Posterior cingulate gyrus (tissue), 11 donors: ENCODE data around the gene IGSF23.

ENCODE experiments used
- DNase-seq, 10 donors: peaks; one replicate each; pipeline versions ENCODE4 v3.0.0 to v3.0.0-alpha.2; 2020 to 2021; ENCODE audit warnings: mixed read lengths in 3 of 10
- intact Hi-C: fragments of 100-400 bp; cut with DNase I; formaldehyde crosslinking; loops from one replicate; pipeline ENCODE4 v1.15.1; 2023

Gene IGSF23

GRCh38 chr19:44613295-44614178 is at the start of gene IGSF23:
IGSF23 (plus strand) TSS chr19:44613563; CDS start chr19:44613646, 83 bp downstream.
- intact Hi-C loops: no loop called here
- DNase-seq: no peak

- intact Hi-C loops: no loop called here
- no peak for DNase-seq
Observed at GRCh38 chr19:44566984-44567383, 46.4 kb upstream of the IGSF23 start.

- no peak for DNase-seq
- intact Hi-C loops: no loop called here
Observed at GRCh38 chr19:44567745-44568144, 45.6 kb upstream of the IGSF23 start.

- intact Hi-C loops: loop anchor here (2.0 kb wide), 2 partner anchors 86 to 200 kb away; no protein-coding TSS in a partner anchor
- no peak for DNase-seq
Observed at GRCh38 chr19:44570603-44570983, 42.8 kb upstream of the IGSF23 start.

- peak in 5 of 10 donors; percentile 16 to 58 (median 44) for DNase-seq
- intact Hi-C loops: loop anchor here (2.0 kb wide), 2 partner anchors 86 to 200 kb away; no protein-coding TSS in a partner anchor
Observed at GRCh38 chr19:44570984-44571684, 42.2 kb upstream of the IGSF23 start.

GRCh38 chr19:44571830-44572580 is 41.4 kb upstream of the IGSF23 start:
- intact Hi-C loops: loop anchor here (2.0 kb wide), 2 partner anchors 85 to 199 kb away; no protein-coding TSS in a partner anchor
- DNase-seq: no peak

GRCh38 chr19:44572581-44572900 is 40.8 kb upstream of the IGSF23 start:
- DNase-seq: no peak
- intact Hi-C loops: no loop called here

- intact Hi-C loops: no loop called here
Observed at GRCh38 chr19:44573183-44573582, 40.2 kb upstream of the IGSF23 start.

GRCh38 chr19:44573627-44574026 is 39.7 kb upstream of the IGSF23 start:
- no peak for DNase-seq
- intact Hi-C loops: no loop called here

More at GRCh38 chr19:44573183-44573582, 40.2 kb upstream of the IGSF23 start:
- no peak for DNase-seq

GRCh38 chr19:44574186-44574950 is 39.0 kb upstream of the IGSF23 start:
- intact Hi-C loops: no loop called here
- no peak for DNase-seq

- intact Hi-C loops: no loop called here
- DNase-seq: no peak
Observed at GRCh38 chr19:44575116-44575700, 38.2 kb upstream of the IGSF23 start.

GRCh38 chr19:44576843-44577565 is 36.4 kb upstream of the IGSF23 start:
- intact Hi-C loops: no loop called here
- no peak for DNase-seq

- no peak for DNase-seq
- intact Hi-C loops: no loop called here
Observed at GRCh38 chr19:44577566-44577874, 35.8 kb upstream of the IGSF23 start.

GRCh38 chr19:44579663-44580365 is 33.5 kb upstream of the IGSF23 start:
- intact Hi-C loops: no loop called here
- no peak for DNase-seq

- DNase-seq: no peak
- intact Hi-C loops: no loop called here
Observed at GRCh38 chr19:44580366-44580895, 32.9 kb upstream of the IGSF23 start.

GRCh38 chr19:44581288-44581687 is 32.1 kb upstream of the IGSF23 start:
- intact Hi-C loops: no loop called here
- DNase-seq: no peak

- intact Hi-C loops: no loop called here
- no peak for DNase-seq
Observed at GRCh38 chr19:44582581-44583265, 30.6 kb upstream of the IGSF23 start.
